Dermis microvascular lymphatic vessel endothelial cell (primary cell): ENCODE data around the gene FARP2. TPM values are rescaled to one million over a fixed set of nuclear protein-coding genes. Genes with fewer than 3 reads are reported as not detected.

Source experiments
- DNase-seq, 2 donors: peaks; one replicate each; pipeline versions ENCODE4 v3.0.0 to v3.0.0-alpha.2; 2010; ENCODE audit warnings: low read depth in 2 of 2
- total RNA-seq: library from RNA; depleted of rRNA; stranded (reverse); fragments of >200 nt; gene quantifications from 2 replicates; pipeline ENCODE4 v1.2.1, GENCODE V29; 2014

The FARP2 gene
- total RNA-seq, 1 donor from 2014 or later: 29.4 TPM

DNA sequence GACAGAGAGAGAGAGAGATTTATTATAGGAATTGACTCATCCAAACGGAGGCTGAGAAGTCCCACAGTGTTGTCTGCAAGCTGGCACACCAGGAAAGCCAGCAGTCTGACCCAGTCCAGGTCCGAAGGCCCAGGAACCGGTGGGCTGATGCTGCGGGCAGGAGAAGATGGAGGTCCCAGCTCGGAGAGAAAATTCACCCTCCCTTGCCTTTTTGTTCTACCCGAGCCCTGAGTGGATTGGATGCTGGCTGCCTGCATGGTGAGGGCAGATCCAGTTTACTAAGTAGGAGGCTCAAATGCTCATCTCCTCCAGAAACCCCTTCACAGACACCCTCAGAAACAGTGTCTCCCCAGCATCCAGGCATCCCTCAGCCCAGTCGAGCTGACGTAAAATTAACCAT is 174.5 kb downstream of the FARP2 start:
- no peak for DNase-seq

DNA sequence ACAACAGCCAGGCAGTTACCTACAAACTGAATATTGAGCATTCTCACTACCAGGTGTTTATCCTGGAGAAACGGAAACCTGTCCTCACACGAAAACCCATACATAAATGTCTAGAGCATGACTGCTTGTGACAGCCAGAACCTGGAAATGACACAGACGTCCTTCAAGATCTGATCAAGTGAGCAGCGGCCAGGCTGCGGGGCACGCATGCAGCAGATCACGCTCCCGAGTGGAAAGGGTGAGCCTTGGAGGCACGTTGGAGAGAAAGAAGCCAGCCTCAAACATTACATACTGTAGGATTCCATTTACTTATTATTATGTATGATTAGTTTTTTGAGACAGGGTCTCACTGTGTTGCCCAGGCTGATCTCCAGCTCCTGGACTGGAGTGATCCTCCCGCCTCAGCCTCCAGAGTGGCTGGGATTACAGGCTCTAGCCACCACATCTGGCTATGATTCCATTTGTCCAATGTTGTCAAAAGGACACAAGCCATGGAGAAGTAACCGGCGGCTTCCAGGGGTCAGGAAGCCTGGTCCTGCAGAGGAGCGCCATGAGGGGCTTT is 175.2 kb downstream of the FARP2 start:
- no peak for DNase-seq

DNA sequence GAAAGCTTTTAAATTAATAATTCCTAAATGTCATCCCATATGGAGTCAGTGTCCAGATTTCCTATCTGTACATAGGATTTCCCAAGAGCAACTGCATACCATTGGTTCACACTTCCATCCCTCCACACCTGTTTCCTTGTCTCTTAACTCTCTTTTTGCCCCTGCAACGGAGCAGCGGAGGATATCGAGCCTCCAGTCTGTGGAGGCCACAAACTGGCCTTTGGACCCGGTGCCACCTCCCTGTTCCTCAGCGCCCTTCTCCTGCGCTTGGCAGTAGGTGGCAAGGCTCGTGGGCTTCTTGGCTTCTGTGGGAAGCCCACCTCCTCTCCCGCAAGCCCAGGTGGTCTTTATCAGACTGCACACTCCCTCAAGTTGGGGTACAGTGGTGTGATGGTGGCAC is 176.1 kb downstream of the FARP2 start:
- DNase-seq: no peak

DNA sequence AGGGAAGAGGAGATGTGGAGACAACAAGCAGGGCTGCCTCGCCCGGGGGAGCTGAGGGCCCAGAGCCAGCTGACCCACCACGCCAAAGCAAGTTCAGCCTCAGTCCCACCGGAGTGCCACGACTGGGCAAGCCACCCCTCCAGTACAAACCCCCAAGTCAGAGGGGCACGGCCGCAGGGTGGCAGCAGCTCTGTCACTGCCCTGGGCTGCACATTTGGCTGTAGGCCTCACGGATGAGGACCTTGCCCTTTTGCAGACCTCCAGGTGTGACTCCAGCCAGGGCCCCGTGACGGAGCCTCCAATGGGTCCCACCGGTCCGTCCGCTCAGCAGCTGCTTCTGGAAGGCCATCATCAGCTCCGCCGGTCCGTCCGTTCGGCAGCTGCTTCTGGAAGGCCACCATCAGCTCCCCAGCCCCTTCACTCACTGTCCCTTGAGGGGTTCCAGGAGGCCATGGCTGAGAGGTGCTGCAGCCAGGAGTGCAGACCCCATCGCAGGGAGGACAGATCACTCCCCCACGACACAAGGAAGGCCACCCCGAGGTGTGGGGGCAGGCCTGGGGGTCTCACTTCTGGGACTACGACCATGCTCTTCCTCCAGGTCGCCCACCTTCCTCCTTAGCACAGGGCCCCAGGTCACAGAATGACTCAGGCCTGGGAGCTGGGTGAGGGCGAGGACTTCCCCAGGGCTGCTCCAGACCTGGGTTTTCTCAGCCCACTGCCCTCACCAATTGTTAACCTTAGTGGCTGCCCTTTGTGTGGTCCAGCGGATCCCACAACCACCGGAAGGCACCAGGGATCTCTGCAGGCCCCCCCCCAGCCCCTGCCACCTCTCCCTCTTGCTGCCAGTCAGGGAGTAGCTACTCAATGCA is 176.9 kb downstream of the FARP2 start:
- no peak for DNase-seq

DNA sequence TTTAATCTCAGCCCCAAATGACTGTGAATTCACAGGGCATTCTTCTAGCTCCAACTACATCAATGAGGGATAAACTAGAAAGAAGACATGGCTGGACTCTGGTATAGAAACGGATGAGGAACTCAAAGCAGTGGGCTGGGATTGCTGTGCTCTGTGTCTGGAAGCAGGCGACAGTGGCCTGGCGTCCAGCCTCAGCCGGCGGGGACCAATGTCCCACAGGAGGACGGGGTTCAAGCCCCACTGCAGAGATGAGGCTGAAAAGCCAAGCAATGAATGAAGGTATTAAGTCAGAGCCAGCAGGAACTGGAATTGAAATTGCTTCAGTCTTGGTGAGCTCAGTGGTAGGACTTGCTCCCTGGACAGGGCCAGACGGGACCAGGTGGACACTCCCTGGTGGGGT is 178.2 kb downstream of the FARP2 start:
- DNase-seq: no peak

DNA sequence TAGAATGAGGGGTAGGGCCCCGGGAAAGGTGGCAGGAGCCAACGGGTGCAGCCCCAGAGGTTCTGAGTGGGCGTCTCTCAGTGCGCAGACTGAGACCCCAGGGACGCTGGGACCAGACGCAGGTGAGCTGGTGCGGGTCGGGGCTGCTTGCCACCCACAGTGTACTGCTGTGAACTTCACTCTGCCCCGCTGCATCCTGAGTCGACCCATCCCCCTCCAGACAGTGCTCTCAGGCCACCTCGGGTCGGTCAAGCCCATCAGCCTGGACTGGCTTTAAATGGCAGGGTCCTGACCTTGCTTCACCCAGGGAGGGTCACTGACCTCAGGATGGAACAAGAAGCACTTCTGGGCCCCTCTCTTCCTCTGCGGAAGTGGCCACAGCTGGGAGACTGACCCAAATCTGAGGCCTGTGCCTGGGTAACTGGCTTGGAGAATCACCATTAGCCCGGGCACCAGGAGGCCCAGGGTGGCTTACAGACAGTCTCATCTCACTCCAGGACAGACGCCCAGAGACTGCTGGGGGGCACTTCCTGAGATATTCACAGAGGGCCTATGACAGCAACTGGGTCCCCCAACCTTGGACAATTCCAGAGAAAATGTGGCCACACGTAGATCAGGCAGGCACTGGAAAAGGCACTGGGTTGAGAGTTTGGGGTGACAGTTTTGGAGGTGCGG is 178.8 kb downstream of the FARP2 start:
- no peak for DNase-seq

DNA sequence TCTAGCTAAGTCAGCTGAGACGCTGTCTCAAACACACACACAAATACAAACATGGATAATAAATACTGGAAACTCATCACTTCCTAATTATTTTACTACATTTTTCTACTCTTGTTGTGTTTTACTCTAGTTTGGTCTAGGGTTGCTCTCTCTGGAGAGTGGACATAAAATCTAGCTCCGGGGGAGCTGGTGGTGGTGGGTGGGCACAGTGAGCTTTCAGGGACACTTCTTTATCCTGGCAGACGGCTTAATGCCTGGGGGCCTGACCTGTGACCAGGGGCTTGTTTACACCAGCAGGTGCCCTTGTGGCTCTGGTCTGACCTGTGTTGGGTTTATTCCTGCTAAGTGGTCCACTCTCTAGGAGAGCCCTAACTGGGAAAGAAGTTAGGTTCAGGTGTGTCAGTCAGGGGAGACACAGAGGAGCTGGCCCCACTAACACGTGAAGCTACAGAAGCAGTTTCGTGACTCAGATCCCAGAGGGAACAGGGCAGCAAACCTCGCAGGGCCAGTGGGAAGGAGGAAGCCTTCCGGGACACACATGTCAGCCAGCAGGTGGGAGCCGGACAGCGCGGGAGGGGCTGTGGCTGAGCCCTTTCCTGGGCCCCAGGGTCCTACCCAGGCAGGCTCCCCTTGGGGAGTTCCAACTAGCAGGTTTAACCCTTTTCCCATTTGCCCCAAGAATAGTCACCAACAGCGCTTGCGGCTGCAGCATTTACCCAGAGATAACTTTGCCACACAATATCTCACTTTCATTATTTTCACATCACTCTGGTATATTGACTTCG is 180.0 kb downstream of the FARP2 start:
- DNase-seq: no peak

DNA sequence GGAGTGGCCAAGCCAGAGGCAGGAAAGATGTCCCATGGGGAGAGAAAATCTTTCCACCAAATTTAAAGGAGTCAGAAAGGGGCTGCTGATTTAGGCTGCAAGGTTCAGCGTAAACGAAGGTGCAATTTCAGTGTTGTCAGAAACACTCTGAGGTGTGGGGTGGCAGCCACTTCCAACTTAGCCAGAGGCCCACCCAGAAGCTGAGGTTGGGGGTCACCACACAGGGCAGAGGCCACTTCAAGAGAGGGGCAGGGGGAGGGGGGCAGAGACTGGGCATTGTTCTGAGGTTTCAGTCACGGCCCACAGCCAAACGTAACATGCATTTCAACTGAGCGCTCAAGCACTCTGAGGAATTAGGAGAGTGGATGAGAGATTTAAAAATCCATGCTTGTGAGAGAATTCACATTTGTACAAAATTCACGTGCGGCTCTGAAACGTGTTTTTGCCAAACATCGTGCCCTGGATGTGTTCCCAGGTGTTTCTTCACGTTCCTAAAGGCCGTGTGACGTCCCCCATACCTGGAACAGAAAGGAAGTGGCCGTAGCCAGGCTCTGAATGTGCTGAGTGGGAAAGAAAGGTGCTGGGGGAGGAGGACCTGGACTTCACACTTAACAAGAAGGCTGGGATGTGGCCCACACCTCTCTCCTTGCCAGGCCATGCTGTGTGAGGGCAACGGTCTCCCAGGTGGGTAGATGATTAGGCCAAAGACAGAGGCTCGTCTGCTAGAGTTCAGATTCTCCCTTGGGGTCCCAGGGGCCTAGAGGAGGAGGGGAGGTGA is 182.9 kb downstream of the FARP2 start:
- DNase-seq: no peak

DNA sequence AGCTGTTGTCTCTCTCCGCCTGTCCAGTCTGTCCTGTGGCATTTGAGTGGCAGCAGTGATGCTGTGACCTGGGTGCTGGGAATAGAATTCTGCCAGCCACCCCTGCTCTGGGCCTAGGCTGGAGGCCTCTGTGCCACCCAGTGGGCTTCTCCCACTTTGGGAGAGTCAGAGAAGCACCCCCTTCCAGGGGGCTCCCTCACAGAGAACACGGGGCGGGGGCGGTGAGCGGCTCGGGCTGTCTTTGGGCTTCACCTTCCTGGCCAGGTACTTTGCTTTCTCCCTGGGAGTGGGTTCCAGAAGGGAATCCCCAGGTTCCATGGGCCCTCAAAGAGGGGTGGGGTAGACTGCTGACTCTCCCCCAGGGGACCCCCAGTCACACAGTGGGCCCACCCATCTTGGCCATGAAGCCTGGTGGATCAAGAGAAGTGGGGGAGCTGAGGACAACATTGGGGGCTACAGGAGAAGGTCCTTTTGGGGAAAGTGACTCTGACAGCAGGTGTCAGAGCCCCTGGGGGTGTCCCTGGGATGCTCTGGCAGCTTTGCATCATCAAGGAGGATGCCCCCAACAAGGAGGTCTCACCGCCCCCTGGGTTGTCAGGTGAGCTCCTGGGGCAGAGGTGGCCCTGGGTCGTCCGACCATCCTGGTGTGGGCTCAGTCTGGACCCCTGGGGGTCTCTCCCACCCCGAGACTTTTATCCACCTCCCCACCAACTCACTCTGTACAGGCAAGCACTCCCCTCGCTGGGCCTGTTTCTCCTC is 183.7 kb downstream of the FARP2 start:
- no peak for DNase-seq

DNA sequence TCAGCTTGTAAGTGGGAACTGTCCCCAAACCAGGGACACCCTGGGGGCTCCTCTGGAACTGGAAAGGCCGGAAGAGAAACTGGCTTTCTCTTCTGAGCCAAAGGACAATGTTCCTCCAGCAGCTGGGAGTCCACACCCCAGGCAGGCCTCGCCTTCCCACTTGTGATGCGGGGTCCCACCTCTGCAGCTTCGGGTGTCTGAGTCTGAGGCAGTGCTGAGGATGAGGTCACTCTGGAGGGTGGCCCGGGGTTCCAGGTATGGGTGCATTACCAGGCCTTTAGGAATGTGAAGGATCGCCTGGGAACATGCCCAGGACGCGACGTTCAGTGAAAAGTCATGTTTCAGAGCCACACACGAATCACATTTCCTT is 184.3 kb downstream of the FARP2 start:
- DNase-seq: no peak

DNA sequence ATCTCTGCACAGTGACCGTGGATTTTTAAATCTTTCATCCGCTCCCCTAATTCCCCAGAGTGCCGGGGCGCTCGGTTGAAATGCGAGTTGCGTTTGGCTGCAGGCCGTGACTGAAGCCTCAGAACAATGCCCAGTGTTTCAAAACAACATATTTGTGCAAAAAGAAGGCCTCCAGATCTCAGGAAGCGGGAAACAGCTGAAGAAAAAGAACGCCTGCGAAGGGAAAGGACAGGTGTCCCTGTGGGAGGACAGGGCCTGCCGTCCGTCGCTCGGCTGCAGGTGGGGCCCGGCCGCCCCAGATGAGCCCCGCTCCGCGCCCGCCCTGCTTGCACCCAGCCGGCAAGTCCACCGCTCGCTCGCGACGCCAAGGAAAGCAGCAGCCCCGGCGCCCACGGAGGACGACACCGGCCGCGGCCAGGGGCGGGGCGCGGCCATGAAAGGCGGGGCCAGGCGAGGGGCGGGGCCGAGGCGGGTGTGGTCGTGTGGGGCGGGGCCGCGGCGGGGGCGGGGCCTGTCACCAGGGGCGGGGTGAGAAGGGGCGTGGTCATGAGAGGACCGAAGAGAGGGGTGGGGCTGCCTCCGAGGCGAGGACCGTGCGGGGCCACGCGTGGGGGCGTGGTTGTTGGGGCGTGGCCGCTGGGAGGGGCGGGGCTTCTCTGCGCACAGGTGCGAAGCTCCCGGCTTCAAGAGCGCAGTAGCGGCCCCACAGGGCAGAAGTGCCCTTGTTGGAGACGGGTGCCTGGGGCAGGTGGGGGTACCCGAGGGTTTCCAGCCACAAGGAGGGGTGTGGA is 184.9 kb downstream of the FARP2 start:
- DNase-seq: peak in 1 of 2 donors; percentile 82

DNA sequence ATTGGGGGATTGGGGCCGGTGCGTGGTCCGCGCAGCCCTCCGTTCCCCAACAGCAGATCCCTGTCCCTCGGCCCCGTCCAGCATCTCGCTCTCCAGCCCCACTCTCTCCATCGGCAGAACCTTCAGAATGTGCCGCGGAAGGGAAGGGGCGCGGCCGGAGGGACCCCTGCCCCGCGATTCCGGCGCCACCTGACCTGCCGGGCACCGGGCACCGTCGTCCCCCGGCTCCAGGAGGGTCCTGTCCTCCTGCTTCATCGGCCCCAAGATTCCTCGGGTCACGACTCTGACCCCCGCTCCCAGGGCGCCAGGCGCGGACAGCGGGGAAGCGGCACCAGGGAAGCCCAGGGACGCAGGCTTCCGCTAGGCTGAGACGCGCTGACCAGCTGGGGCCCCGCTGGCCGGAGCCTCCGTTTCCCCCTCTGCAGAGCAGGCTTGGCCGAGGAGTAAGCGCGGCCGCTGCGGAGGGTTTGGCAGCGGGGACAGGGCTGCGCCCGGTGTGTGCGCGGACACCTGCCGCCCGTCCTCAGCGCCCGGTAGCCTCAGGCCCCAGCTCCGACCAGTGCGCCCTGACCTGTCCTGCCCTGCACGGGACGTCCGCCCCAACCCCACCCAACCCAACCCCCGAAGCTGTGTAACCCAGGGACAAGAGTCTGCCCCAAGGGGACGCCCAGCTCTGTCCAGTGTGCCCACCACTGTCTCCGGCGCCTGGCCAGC is 185.6 kb downstream of the FARP2 start:
- DNase-seq: no peak

DNA sequence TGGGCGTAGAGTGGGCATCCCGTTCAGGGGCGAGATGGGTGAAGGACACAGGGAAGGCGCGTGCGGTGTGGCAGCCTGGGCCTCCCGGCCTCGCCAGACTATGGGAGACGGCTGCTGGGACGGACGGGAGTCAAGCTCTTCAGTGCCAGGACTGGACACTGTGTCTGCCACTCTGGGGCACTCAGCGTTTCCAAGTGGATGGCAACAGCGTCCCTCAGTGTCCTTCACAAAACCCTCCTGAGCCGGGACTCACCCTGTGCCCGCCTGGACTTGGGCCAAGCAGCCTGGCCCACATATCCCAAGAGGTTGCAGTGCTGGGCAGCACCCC is 186.2 kb downstream of the FARP2 start:
- DNase-seq: no peak

Other genes starting within 250 kb of the FARP2 start
- 5.8 and 13.0 TPM in 2 replicates for gene PASK, start 206.8 kb upstream of the FARP2 start, total RNA-seq
- 45.0 and 50.5 TPM in 2 replicates for gene PPP1R7, start 205.8 kb upstream of the FARP2 start, total RNA-seq
- 1.0 and 2.7 TPM in 2 replicates for gene ANO7, start 167.6 kb upstream of the FARP2 start, total RNA-seq
- 660 and 780 TPM in 2 replicates for gene HDLBP, start 40.6 kb upstream of the FARP2 start, total RNA-seq
- gene SEPTIN2, start 40.4 kb upstream of the FARP2 start, total RNA-seq: 383 and 471 TPM in 2 replicates
- gene STK25, start 152.3 kb downstream of the FARP2 start, total RNA-seq: 276 and 296 TPM in 2 replicates
- 32.0 and 71.7 TPM in 2 replicates for gene BOK, start 202.5 kb downstream of the FARP2 start, total RNA-seq